ENCODE data around the gene CMIP.

The CMIP gene

DNA sequence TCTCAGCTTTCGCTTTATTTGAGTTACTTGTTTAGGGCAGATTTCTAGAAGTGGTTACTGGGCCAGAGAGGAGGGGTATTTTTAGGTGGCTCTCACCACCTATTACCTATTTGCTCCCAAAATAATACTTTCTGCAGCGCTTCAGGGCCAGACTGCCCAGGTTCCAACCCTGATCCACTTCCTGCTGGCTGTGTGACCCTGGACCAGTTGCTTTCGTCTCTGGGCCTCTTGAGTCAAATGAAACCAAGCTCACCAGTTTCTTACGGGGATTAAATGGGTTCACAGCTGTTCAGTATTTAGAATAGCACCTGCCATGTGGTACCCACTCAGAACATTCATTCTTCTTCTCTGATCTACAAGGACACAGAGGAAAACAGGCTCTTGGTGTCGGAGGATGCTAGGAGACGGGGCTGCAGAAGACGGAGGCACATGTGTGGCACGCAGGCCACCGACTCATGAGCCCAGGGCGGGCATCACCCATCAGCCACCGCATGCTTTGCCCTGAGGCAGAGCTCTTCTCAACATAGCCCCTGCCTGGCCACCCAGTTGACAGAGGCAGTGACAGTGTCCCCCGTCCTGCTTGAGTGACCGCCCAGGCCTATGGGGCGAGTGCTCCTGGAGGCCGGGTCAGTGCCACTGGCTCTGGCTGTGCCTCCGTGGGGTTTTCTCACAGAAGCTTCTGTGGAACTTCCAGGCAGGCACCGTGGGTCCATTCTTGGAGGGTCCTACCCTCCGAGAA, 185.5 kb downstream of the CMIP start:
- TF ChIP-seq, protein P1, sequence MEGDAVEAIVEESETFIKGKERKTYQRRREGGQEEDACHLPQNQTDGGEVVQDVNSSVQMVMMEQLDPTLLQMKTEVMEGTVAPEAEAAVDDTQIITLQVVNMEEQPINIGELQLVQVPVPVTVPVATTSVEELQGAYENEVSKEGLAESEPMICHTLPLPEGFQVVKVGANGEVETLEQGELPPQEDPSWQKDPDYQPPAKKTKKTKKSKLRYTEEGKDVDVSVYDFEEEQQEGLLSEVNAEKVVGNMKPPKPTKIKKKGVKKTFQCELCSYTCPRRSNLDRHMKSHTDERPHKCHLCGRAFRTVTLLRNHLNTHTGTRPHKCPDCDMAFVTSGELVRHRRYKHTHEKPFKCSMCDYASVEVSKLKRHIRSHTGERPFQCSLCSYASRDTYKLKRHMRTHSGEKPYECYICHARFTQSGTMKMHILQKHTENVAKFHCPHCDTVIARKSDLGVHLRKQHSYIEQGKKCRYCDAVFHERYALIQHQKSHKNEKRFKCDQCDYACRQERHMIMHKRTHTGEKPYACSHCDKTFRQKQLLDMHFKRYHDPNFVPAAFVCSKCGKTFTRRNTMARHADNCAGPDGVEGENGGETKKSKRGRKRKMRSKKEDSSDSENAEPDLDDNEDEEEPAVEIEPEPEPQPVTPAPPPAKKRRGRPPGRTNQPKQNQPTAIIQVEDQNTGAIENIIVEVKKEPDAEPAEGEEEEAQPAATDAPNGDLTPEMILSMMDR (IDR thresholded peaks at IDR 0.05; ENCODE audit: unreplicated experiment in 3 of 3) = no peak
- H3K36me3 Mint-ChIP-seq (ENCODE audit: low read depth) = no peaks in the 10 kb centered on the region
- H3K4me1 Mint-ChIP-seq = peaks cover 60% of the 10 kb centered on the region
- no peaks in the 10 kb centered on the region for H3K27me3 Mint-ChIP-seq (ENCODE audit: low read depth)
- no peak overlapping the region for H3K4me3 Mint-ChIP-seq
- H3K9me3 Mint-ChIP-seq = no peaks in the 10 kb centered on the region
- peak overlapping the region in 2 of 3 experiments; percentile 44 to 89 for H3K27ac Mint-ChIP-seq

DNA sequence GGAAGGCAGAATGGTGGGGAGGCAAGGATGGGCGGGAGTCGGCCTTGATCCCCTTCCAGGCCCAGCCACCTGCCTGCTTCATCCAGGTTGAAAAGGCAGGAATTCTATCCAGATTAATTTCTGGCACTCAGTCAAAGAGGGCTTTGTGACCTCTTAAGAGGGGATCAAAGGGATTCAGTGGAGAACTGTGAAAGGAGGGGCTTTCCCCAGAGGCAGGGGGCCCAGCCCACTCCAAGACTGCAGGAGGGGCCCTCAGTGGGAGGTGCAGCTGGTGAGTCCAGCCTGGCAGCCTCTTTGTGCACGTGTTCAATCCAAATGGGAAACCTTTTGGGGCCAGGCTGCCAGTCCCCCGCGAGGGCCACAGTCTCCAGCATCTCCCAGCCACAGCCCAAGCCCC, 186.0 kb downstream of the CMIP start:
- H3K27ac Mint-ChIP-seq = peak overlapping the region; percentile 37 to 89 (median 44)
- no peaks in the 10 kb centered on the region for H3K9me3 Mint-ChIP-seq
- TF ChIP-seq, protein P1 (IDR thresholded peaks at IDR 0.05; ENCODE audit: unreplicated experiment in 3 of 3) = no peak
- H3K27me3 Mint-ChIP-seq (ENCODE audit: low read depth) = no peaks in the 10 kb centered on the region
- H3K36me3 Mint-ChIP-seq (ENCODE audit: low read depth) = no peaks in the 10 kb centered on the region
- H3K4me1 Mint-ChIP-seq = peaks cover 62% of the 10 kb centered on the region
- H3K4me3 Mint-ChIP-seq = no peak overlapping the region

DNA sequence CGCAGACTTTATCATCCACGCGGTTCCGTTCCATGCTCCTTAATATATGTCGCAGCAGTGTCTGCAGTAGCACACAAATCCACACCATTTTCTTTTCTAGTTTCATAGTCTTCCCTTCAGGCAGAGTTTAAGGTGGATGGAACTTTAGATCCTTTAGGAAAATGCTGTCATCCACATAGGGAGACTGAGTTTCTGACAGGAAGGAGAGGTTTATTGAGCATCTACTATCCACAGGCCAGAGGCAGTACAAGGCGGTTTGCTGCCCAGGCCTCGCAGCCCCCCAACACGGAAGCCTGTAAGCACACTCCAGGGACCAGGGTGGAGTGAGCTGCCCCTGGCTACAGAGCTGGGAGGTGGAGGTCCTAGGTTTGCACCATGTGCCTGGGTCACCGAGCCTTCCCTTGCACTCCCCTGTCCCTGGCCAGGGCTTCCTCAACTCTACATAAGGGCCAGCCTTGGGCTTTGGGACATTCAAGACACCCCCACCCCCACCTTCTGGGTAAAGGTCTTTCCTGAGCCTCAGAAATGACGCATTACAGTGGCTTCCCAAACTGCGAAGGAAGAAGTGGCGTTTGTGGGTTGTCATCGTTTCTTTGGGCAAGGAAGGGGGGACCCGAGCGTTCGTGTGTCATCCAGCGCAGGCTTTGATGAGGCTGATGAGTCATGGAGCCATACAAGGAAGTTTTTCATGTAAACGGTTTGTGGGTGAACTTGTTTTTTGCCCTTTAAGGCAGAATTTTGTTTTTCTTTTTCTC, 188.0 kb downstream of the CMIP start:
- H3K27ac Mint-ChIP-seq = peak overlapping the region; percentile 36 to 60 (median 45)
- no peaks in the 10 kb centered on the region for H3K9me3 Mint-ChIP-seq
- no peaks in the 10 kb centered on the region for H3K27me3 Mint-ChIP-seq (ENCODE audit: low read depth)
- peaks cover 74% of the 10 kb centered on the region for H3K4me1 Mint-ChIP-seq
- TF ChIP-seq, protein P1 (IDR thresholded peaks at IDR 0.05; ENCODE audit: unreplicated experiment in 3 of 3) = no peak
- H3K4me3 Mint-ChIP-seq = no peak overlapping the region
- H3K36me3 Mint-ChIP-seq (ENCODE audit: low read depth) = no peaks in the 10 kb centered on the region

DNA sequence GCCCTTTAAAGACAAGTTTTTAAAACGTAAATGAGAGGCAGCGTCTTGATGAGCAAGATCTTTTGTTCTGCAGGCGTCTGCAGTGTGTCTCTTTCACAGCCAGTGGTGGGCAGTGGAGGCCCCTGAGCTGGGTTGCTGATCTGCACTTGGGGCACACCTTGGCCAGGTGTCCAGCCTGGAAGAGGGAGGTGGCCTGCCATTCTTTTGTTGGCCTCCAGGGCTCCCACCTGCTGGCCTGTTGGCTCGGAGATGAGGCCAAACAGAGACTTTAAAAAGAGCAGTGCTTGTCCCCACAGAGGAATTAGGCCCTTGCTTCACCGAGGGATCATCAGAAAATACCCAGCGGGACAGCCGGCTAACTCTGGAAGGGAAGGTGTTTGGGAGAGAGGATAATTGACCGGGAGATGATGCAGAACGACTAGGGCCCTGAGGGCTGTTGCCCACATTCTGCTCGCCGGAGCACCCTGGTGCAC, 188.6 kb downstream of the CMIP start:
- peaks cover 78% of the 10 kb centered on the region for H3K4me1 Mint-ChIP-seq
- peak overlapping the region; percentile 33 to 45 (median 38) for H3K27ac Mint-ChIP-seq
- TF ChIP-seq, protein P1 (IDR thresholded peaks at IDR 0.05; ENCODE audit: unreplicated experiment in 3 of 3) = peak in 1 of 3 experiments; percentile 18
- H3K27me3 Mint-ChIP-seq (ENCODE audit: low read depth) = no peaks in the 10 kb centered on the region
- H3K4me3 Mint-ChIP-seq = no peak overlapping the region
- H3K36me3 Mint-ChIP-seq (ENCODE audit: low read depth) = no peaks in the 10 kb centered on the region
- H3K9me3 Mint-ChIP-seq = no peaks in the 10 kb centered on the region

DNA sequence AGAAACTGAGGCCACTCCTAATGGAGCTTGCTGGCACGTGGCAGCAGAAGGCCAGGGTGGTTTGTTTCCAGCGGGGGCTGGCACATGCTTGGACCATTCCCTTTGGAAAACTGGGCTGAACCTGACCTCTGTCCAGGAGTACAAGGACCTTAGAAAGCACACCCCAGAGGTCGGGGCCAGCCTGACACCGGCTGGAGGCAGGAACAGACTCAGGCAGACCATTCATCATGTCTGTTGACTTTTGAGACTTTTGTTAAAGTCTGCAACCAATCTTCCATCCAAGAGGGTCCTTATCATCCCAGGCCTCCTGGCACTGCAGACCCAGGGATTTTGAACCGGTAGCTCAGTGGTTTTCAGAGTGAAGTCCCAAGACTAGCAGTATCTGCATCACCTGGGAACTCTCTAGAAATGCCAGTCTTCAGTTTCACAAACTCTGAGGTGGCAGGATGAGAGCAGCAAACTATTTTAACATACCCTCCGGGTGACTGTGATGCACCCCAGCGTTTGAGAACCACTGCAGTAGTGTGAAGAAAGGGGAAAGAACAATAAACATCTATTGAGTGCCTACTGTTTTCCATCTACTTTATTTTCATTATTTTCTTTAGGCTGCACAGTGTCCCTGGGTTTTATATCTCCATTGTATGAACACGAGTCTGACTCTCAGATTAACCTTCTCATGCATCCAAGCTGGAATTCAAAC, 189.2 kb downstream of the CMIP start:
- Mint-ChIP-seq H3K4me3 (no peak overlapping the region), H3K27ac (peak overlapping the region; percentile 88 to 93 (median 89)), H3K36me3 (ENCODE audit: low read depth) (no peaks in the 10 kb centered on the region), H3K4me1 (peaks cover 79% of the 10 kb centered on the region), H3K27me3 (ENCODE audit: low read depth) (no peaks in the 10 kb centered on the region), H3K9me3 (no peaks in the 10 kb centered on the region)
- TF ChIP-seq, protein P1 (IDR thresholded peaks at IDR 0.05; ENCODE audit: unreplicated experiment in 3 of 3) = no peak
